Activated T-cell treated with anti-CD3 and anti-CD28 coated beads, Interleukin-2, amount 50 U/mL, for 4 hours (primary cell): ENCODE measurements around the gene CD276. TPM values are rescaled to one million over a fixed set of nuclear protein-coding genes. Genes with fewer than 3 reads are reported as not detected.

Source experiments
- ATAC-seq, 2 donors: fragments of 200-7000 bp; cut with Tn5 transposase; one replicate each; pipeline ENCODE4 v1.10.0; 2021
- DNase-seq: peaks from one replicate; pipeline ENCODE4 v3.0.0-alpha.2; 2020
- H3K27me3 Mint-ChIP-seq: one replicate; pipeline ENCODE4 v1.8.0; 2021; ENCODE audit warnings: low read depth, mixed read lengths
- H3K36me3 Mint-ChIP-seq: one replicate; pipeline ENCODE4 v1.8.0; 2022; ENCODE audit warnings: mixed read lengths; ENCODE audit not compliant: insufficient read depth
- H3K4me1 Mint-ChIP-seq: one replicate; pipeline ENCODE4 v1.8.0; 2021; ENCODE audit warnings: low read depth, mixed read lengths
- H3K4me3 Mint-ChIP-seq: one replicate; pipeline ENCODE4 v1.8.0; 2021; ENCODE audit warnings: mild to moderate bottlenecking, moderate library complexity, mixed read lengths
- H3K9me3 Mint-ChIP-seq: one replicate; pipeline ENCODE4 v1.8.0; 2021; ENCODE audit warnings: mixed read lengths
- total RNA-seq, 3 donors: library from RNA; stranded (reverse); gene quantifications; one replicate each; pipeline ENCODE4 v1.2.1, GENCODE V29; 2021

The CD276 gene
- total RNA-seq, 3 donors from 2014 or later = 2.6 to 4.1 (median 3.1) TPM

DNA sequence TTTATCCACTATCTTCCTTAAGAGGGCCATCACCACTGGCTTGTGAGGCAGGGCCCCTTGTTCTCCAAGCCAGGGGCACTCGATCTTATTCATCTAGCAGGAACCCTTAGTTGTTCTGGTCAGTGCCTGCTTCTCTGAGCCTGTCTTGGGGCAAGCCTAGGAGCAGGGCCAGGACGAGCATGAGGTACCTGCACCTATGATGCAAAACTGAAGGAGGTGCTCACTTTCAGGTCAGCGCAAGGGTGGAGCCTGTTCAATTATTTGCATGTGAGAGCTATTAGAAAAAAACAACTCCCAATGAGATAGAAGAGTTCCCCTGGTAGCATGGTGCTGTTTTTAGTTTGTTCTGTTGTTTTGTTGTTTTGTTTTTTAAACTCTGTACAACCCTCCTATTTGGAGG is 5.0 kb upstream of the CD276 start:
- DNase-seq = no peak
- no peak for ATAC-seq
- peaks cover 8% of the 10 kb centered on the region for H3K4me1 Mint-ChIP-seq
- H3K4me3 Mint-ChIP-seq = no peak overlapping the region
- peaks cover 24% of the 10 kb centered on the region for H3K27me3 Mint-ChIP-seq
- H3K36me3 Mint-ChIP-seq = no peaks in the 10 kb centered on the region
- H3K9me3 Mint-ChIP-seq = no peaks in the 10 kb centered on the region

DNA sequence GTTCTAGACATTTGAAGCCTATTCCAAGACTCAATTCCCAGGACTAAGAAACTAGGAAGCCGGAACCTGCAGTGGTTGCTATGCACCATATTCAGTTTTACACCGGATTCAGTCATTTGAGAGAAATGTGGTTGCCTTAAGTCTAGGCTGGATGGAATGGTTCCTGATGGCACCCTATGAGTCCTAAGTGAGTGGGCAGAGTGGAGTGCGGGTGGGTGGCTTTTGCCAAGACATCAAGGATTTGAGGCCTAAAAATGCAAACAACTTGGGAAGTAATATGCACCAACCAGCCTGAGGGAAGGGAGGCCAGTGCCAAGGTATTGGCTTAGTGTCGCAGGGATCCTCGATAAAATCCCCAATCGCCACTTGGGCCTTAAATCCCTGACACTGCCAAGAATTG is 4.2 kb upstream of the CD276 start:
- no peaks in the 10 kb centered on the region for H3K36me3 Mint-ChIP-seq
- H3K4me1 Mint-ChIP-seq = peaks cover 8% of the 10 kb centered on the region
- no peak overlapping the region for H3K4me3 Mint-ChIP-seq
- H3K9me3 Mint-ChIP-seq = no peaks in the 10 kb centered on the region
- peaks cover 27% of the 10 kb centered on the region for H3K27me3 Mint-ChIP-seq
- DNase-seq (no peak), ATAC-seq (no peak)

DNA sequence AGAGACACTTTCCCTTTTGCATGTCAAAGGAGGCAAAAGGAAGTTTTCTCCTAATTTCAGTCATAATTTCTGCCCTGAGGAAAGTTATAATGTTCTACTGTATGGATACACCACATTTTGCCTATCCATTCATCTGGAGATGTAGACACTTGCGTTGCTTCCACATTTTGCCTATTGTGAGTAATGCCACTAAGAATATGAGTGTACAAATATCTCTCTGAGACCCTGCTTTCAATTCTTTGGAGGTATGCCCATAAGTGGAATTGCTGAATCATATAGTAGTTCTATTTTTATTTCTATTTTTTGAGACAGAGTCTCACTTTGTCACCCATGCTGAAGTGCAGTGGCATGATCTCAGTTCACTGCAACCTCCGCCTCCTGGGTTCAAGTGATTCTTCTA is 3.6 kb upstream of the CD276 start:
- ATAC-seq (peak; percentile 43 to 44), DNase-seq (no peak)
- H3K4me3 Mint-ChIP-seq = no peak overlapping the region
- H3K4me1 Mint-ChIP-seq = peaks cover 11% of the 10 kb centered on the region
- peaks cover 32% of the 10 kb centered on the region for H3K27me3 Mint-ChIP-seq
- no peaks in the 10 kb centered on the region for H3K9me3 Mint-ChIP-seq
- no peaks in the 10 kb centered on the region for H3K36me3 Mint-ChIP-seq

- H3K27me3 Mint-ChIP-seq = peaks cover 37% of the 10 kb centered on the region
- no peak overlapping the region for H3K4me3 Mint-ChIP-seq
- ATAC-seq (no peak), DNase-seq (no peak)
- H3K4me1 Mint-ChIP-seq = peaks cover 11% of the 10 kb centered on the region
- H3K36me3 Mint-ChIP-seq = no peaks in the 10 kb centered on the region
- no peaks in the 10 kb centered on the region for H3K9me3 Mint-ChIP-seq
Observed at GRCh38 chr15:73681063-73681462, 3.1 kb upstream of the CD276 start.

GRCh38 chr15:73681856-73682599 is 2.2 kb upstream of the CD276 start:
- Mint-ChIP-seq H3K36me3 (no peaks in the 10 kb centered on the region), H3K4me3 (no peak overlapping the region), H3K9me3 (no peaks in the 10 kb centered on the region), H3K4me1 (peaks cover 11% of the 10 kb centered on the region), H3K27me3 (peaks cover 44% of the 10 kb centered on the region)
- DNase-seq (no peak), ATAC-seq (no peak)

DNA sequence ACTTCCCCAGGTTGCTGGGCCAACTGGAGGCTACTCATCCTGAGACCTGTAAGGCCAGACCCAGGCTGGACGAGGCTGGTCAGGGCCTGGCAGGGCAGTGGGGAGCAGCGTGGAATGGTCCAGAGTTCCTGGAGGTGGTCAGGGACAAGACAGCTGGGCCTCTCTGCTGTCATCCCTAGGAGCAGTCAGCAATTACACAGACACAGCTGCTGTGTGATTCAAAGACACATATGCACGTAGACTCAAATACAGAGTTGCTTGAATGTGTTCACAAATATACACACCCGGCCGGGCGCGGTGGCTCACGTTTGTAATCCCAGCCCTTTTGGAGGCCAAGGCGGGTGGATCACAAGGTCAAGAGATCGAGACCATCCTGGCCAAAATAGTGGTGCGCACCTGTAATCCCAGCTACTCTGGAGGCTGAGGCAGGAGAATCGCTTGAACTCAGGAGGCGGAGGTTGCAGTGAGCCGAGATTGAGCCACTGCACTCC is 1.5 kb upstream of the CD276 start:
- peaks cover 11% of the 10 kb centered on the region for H3K4me1 Mint-ChIP-seq
- no peak for DNase-seq
- no peak for ATAC-seq
- no peaks in the 10 kb centered on the region for H3K36me3 Mint-ChIP-seq
- peaks cover 46% of the 10 kb centered on the region for H3K27me3 Mint-ChIP-seq
- no peaks in the 10 kb centered on the region for H3K9me3 Mint-ChIP-seq
- H3K4me3 Mint-ChIP-seq = no peak overlapping the region

- no peak for ATAC-seq
- Mint-ChIP-seq H3K4me3 (peak overlapping the region; percentile 54), H3K36me3 (no peaks in the 10 kb centered on the region), H3K27me3 (peaks cover 52% of the 10 kb centered on the region), H3K9me3 (no peaks in the 10 kb centered on the region), H3K4me1 (peaks cover 11% of the 10 kb centered on the region)
- DNase-seq = no peak
Observed at GRCh38 chr15:73683257-73683776, 866 bp upstream of the CD276 start.

DNA sequence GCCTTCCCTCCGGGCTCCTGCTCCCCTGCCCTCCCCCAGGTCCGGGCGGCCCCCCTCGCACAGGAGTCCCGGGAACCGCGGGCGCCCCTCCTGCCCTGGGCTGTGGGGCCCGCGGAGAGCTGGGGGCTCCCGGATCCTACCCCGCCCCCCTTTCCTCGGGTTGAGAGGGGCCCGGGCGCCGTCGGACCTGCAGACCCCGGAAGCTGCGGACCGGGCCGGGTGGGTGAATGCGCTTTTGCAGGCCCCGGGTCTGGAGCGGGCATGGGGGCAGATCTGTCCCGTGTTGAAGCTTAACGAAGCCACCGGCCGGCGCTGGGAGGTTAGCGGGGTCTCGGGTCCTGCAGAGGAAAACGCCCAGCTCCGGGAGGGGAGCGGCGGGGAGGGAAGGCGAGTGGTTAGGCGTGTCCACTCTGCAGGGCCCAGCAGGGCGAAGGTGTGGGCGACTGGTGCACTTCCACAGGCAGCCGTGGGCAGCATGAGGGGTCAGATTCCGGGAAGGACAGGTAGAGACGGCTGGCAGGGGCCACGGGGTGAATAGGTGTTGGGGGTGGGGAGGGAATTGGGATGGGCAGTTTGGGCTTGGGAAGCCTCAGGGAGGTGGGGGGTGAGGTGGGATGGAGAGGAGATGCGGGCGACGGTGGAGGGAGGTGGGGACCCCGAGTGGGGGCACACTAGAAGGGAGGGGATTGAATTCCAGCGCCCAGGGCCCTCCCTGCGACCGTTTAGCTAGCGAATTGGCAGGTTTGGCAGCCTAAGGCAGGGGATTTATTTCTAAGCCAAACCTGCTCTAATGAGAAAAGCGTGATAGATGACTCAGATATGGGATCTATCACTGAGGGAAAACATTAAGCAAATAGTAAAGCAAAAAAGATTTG is 635 bp downstream of the CD276 start:
- Mint-ChIP-seq H3K4me3 (peak overlapping the region; percentile 50), H3K4me1 (peaks cover 11% of the 10 kb centered on the region), H3K27me3 (peaks cover 54% of the 10 kb centered on the region), H3K36me3 (no peaks in the 10 kb centered on the region), H3K9me3 (no peaks in the 10 kb centered on the region)
- no peak for DNase-seq
- ATAC-seq = peak; percentile 12 to 33

- DNase-seq (no peak), ATAC-seq (no peak)
- Mint-ChIP-seq H3K4me3 (no peak overlapping the region), H3K9me3 (no peaks in the 10 kb centered on the region), H3K27me3 (peaks cover 54% of the 10 kb centered on the region), H3K36me3 (no peaks in the 10 kb centered on the region), H3K4me1 (peaks cover 11% of the 10 kb centered on the region)
Observed at GRCh38 chr15:73685981-73686380, 1.8 kb downstream of the CD276 start.

- H3K4me1 Mint-ChIP-seq = peaks cover 11% of the 10 kb centered on the region
- ATAC-seq = no peak
- H3K4me3 Mint-ChIP-seq = no peak overlapping the region
- H3K9me3 Mint-ChIP-seq = no peaks in the 10 kb centered on the region
- H3K36me3 Mint-ChIP-seq = no peaks in the 10 kb centered on the region
- peaks cover 52% of the 10 kb centered on the region for H3K27me3 Mint-ChIP-seq
- DNase-seq = no peak
Observed at GRCh38 chr15:73686781-73687256, 2.6 kb downstream of the CD276 start.

GRCh38 chr15:73687351-73687750 is 3.2 kb downstream of the CD276 start:
- Mint-ChIP-seq H3K9me3 (no peaks in the 10 kb centered on the region), H3K36me3 (no peaks in the 10 kb centered on the region), H3K27me3 (peaks cover 47% of the 10 kb centered on the region), H3K4me3 (no peak overlapping the region), H3K4me1 (peaks cover 11% of the 10 kb centered on the region)
- ATAC-seq (no peak), DNase-seq (no peak)

DNA sequence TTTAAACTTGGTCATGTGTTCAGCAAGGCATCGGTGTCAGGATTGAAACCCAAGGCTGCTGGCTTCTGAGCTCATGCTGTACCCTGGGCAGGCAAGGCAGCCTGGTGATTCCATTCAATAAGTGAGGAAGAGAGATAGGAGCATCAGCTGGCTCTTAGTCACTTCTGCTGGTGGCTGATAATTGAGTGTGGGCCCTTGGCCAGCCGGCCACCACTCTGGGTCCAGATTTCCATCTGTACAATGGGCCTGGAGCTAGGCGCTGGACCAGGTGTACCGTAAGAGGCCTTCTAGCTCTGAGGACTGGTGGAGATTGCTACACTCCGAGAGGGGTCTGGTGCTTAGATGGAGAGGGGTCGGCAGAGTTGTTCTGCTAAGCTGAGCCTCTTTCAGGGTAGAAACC is 4.3 kb downstream of the CD276 start:
- Mint-ChIP-seq H3K9me3 (no peaks in the 10 kb centered on the region), H3K4me3 (no peak overlapping the region), H3K36me3 (no peaks in the 10 kb centered on the region), H3K4me1 (peaks cover 5% of the 10 kb centered on the region), H3K27me3 (peaks cover 42% of the 10 kb centered on the region)
- ATAC-seq (no peak), DNase-seq (no peak)

DNA sequence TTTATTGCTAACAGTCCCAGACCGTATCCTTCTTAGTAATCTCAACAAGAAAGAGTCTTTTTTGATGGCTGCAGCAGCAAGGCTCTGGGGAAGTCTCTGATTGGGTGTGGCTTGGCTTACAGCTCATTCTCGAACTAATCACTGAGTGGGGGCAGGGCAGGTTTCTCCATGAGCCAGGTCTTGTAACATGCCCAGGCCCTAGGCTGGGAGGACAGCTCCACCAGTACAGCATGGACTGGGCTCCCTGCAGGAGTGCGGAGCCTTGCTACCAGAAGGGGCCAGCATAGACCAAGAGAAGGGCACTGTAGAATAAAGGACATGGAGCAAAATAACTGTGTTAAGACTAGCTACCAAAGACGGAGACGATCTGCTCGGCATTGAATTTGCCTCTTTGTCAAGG is 7.2 kb downstream of the CD276 start:
- Mint-ChIP-seq H3K4me1 (peaks cover 4% of the 10 kb centered on the region), H3K27me3 (peaks cover 37% of the 10 kb centered on the region), H3K36me3 (no peaks in the 10 kb centered on the region), H3K4me3 (no peak overlapping the region), H3K9me3 (no peaks in the 10 kb centered on the region)
- no peak for ATAC-seq
- DNase-seq = no peak

DNA sequence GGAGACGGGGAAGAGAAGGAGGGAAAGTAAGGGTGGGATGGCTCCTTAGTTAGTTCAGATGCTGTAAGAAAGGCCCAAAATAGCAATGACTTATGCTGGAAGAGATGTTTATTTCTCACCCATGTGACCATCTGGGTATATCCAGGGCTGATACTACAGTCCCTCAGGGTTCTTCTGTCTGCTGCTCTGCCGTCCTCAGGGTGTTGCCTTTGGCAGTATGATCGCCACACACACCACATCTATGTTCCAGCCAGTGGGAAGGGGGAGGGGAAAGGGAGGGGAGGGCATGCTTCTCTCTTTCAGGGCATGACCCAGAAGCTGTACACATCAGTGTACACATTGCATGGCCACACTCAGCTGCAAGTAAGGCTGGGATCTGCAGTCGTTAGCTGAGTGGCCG is 10.2 kb downstream of the CD276 start:
- DNase-seq = no peak
- H3K4me3 Mint-ChIP-seq = no peak overlapping the region
- no peaks in the 10 kb centered on the region for H3K9me3 Mint-ChIP-seq
- peaks cover 38% of the 10 kb centered on the region for H3K27me3 Mint-ChIP-seq
- no peaks in the 10 kb centered on the region for H3K36me3 Mint-ChIP-seq
- ATAC-seq = no peak
- H3K4me1 Mint-ChIP-seq = peaks cover 22% of the 10 kb centered on the region
